Measurements from ENCODE around the gene ANTXR1.

DNA sequence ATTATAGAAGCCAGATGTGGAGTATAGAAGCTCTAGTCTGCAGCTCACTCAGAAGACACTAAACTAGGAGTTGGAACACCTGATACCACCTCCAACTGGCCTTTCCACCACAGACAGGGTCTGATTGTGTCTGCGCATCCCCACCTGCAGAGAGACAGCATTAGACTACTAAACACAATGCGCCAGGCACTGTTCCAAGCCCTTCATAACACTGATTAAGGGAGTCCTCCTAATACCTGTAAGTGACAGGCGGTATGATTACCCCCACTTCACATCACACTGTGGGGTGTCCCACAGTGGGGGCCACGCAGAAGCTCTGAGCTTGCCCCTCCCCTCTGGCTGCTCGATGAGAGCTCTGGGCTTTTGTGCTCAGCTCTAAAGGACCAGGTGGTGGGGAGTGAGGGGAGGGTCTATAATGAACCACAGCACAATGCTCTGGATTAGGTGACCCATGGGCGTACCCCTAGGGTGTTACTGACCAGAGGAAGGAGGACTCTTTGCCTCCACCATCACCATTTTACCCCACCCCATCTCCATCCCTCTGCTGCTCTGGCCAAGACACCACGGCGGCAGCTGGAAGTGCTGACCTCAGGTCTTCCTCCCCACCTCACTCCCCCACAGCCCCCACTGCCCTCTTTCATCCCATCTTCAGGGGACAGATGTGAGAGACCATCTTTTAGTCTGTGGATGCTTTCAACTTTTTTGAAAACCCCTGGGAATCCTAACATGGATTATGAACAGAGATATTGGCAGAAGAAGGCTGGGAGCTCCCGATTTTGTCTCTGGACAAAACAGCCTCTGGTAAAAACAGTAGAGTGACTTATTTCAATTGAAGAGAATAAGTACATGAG, 228.9 kb downstream of the ANTXR1 start:
- TF ChIP-seq, protein P1, sequence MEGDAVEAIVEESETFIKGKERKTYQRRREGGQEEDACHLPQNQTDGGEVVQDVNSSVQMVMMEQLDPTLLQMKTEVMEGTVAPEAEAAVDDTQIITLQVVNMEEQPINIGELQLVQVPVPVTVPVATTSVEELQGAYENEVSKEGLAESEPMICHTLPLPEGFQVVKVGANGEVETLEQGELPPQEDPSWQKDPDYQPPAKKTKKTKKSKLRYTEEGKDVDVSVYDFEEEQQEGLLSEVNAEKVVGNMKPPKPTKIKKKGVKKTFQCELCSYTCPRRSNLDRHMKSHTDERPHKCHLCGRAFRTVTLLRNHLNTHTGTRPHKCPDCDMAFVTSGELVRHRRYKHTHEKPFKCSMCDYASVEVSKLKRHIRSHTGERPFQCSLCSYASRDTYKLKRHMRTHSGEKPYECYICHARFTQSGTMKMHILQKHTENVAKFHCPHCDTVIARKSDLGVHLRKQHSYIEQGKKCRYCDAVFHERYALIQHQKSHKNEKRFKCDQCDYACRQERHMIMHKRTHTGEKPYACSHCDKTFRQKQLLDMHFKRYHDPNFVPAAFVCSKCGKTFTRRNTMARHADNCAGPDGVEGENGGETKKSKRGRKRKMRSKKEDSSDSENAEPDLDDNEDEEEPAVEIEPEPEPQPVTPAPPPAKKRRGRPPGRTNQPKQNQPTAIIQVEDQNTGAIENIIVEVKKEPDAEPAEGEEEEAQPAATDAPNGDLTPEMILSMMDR (IDR thresholded peaks at IDR 0.05; ENCODE audit: low read depth, low read length): no peak
- no peak for TF ChIP-seq EZH2phosphoT487 (IDR thresholded peaks at IDR 0.05; ENCODE audit: low read depth)
